WI38 (cell line): ENCODE measurements around the gene PKHD1.

Experiments
- H3K4me3 ChIP-seq: 2 replicates; pipeline ENCODE4 v1.5.1; 2011; ENCODE audit warnings: low read depth, mild to moderate bottlenecking, control low read depth, low read length
- TF ChIP-seq, protein P1 (sequence below): IDR thresholded peaks from 2 replicates; pipeline ENCODE4 v1.5.1; 2012; ENCODE audit warnings: low read depth, mild to moderate bottlenecking, control low read depth, low read length

The PKHD1 gene

DNA sequence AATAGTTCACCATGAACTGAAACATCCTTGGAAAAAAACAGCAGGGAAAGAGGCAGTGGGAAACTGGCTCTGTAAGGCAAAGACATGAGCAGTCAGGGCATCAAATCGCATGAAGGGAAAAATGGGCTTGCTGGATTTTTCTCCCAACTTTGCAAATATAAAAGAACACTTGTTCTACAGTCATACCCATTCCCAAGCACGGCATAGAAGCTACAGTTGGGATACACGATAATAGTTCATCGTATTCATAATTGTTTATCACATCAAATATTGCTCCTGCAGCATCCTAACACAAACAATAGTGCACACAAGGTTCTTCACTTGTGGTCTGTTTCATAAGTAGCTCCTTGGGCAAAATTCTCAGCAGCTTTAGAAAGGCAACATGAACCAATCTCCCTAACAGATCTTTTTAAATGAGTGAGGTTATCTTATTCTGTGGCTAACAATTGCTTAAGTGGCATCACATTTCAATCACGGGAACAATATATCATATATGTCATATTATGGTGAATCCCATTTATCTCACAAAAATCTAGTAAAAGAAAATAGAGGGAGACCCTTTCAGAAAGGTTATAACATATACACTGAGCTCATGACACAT, 243.9 kb downstream of the PKHD1 start:
- H3K4me3 ChIP-seq, result no peak overlapping the region
- TF ChIP-seq, protein P1, sequence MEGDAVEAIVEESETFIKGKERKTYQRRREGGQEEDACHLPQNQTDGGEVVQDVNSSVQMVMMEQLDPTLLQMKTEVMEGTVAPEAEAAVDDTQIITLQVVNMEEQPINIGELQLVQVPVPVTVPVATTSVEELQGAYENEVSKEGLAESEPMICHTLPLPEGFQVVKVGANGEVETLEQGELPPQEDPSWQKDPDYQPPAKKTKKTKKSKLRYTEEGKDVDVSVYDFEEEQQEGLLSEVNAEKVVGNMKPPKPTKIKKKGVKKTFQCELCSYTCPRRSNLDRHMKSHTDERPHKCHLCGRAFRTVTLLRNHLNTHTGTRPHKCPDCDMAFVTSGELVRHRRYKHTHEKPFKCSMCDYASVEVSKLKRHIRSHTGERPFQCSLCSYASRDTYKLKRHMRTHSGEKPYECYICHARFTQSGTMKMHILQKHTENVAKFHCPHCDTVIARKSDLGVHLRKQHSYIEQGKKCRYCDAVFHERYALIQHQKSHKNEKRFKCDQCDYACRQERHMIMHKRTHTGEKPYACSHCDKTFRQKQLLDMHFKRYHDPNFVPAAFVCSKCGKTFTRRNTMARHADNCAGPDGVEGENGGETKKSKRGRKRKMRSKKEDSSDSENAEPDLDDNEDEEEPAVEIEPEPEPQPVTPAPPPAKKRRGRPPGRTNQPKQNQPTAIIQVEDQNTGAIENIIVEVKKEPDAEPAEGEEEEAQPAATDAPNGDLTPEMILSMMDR, result no peak

DNA sequence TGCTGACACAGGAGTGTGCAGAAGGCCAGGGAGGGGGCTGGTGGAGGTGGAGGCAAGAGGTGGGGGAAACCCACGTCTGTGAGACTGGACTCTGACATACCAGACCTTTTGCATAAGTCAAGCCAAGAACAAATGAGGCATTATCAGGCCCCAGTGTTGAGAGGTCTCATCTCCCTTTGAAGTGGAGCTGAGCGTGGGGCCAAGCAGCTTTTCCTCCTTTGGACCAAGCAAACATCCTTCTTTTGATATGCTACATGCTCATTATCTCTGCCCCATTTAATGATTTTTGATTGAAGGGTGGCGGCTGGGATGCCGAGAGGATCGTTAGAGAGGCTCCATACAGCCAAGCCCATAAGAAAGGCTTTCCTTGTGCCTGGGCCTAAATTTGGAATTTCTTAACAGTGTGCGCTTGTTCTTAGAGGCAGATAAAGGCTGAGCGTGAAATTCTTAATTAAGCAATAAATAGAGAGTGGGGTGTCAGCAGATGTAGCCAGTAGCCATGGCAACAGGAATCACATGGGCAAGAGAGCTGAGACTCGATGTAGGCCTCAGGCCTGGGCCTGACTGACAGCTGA, 244.5 kb downstream of the PKHD1 start:
- H3K4me3 ChIP-seq, result no peak overlapping the region
- TF ChIP-seq, protein P1, result no peak

DNA sequence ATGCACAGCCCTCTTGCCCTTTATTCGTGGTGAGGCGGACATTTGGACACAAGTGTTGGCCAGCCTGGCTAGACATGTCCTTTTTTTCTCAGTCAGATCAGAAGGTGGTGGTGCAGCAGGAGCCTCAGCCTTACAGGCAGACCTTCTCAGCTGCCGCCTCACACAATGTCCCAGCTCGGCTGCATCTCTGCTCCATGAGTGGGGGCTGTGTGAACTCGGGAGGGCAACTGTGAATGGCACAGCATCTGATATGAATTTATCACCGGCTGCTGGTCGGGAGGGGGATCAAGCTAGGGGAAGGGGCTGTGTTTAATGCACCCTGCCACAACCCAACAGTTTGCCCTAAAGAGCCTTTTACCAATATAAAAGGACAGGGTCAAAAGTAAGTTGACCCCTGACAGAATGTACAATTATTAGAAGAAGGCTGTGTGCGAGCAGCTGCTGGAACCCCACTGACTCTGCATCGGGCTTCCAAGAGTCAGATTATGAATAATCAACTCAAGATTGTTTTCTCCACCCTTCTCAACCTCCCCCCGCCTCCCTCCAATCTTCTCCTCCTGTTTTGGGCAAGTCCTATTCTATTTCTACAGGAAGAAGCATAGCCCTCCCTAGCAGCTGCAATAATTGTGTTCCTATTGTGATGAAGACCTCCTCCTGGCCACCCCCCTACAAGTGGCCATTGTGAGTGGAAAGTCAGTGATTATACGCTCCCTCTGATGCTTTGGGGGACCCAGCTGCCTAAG, 245.2 kb downstream of the PKHD1 start:
- H3K4me3 ChIP-seq, result no peak overlapping the region
- TF ChIP-seq, protein P1, result no peak

DNA sequence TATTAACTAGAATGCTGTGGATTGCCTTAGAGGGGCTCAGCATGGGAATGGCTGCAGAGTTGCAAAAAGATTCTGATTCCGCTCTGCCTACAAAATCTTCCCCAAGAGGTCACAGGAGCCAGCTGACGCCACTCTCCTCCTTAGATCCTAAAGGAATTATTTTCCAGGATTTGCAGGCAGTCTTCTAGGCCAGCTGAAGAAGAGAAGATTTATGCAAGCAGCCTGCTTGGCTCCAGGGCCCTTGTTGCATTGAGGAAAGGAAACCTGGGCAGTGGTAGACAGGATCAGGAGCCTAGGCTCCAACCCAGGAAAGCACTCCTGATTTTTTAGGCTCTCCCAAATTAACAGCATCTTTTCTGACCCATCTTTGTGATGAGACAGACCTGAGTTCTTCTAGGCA, 245.8 kb downstream of the PKHD1 start:
- no peak overlapping the region for H3K4me3 ChIP-seq
- TF ChIP-seq, protein P1, result no peak

DNA sequence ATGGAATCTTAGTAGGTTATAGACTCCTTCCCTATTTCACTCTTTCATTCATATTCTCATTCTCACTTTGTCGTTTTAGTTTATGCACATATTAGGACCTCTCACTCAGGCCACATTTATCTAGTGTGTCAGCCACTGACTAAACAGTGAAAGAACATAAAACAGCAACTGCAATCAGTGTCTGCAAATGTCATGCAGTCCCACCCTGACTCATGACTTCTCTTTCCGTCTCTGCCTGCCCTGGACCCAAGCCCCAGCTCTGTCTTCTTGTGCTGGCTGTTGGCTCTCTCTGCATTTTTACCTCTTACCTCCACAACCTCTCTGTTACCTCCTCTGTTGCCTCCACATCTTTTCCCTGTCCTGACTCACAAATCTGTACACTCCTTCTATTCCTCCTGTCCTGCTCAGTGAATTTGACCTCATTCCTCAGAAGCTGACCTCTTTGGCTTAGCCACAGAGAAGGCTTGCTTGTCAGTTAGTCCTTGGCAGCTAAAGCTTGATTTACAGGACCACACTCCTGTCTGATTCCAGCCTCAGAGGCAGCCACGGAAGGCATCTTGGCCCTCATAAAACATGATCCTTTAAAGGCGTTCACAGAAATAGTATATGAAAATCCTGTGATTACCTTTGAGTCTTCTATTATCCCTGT, 247.6 kb downstream of the PKHD1 start:
- no peak overlapping the region for H3K4me3 ChIP-seq
- TF ChIP-seq, protein P1, result no peak

DNA sequence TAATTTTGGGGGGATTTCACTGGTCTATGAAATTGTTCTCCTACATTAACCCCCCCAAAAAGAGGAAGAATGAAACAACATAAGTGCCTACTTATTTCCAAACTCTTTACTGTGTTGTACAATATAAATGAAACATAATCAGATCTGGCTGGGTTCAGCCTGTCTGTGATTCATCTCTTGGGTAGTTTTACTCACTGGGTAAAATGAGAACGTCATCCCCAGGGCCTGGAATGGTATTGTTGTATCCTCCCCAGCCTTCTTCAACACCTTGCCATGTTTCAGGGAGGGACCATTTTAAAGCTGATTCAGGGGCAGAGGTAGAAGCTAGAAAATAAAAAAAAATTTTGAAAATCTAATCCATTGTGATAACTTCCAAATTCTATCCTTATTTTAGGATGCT, 256.7 kb downstream of the PKHD1 start:
- TF ChIP-seq, protein P1, result no peak
- no peak overlapping the region for H3K4me3 ChIP-seq

DNA sequence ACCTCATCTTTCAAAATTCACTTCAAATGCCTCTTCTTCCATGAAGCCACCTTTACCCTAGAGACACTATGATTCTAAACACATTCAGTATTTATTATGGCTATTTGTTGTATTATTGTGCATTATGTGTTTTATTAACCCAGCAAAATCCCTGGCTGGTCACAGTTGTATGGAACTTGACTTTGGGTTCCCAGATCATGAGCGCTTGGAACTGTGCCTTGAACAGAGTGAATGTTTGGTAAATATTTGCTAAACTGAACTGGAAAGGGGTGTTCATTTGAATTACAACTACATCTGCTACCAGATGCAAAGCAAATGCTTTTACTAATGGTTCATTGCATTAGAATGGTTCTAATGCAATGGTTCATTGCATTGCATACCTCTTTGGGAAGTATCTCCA, 259.8 kb downstream of the PKHD1 start:
- TF ChIP-seq, protein P1, result no peak

More for the DNA sequence above, 259.8 kb downstream of the PKHD1 start:
- H3K4me3 ChIP-seq, result no peak overlapping the region
